ENCODE data around the gene ACAD8.

GRCh38 chr11:134294664-134295063 lies 41.3 kb downstream of the ACAD8 start:
- TF ChIP-seq CTCF (IDR thresholded peaks at IDR 0.05; ENCODE audit: low read depth, low read length) (no peak), POLR2A (IDR thresholded peaks at IDR 0.05; ENCODE audit: extremely low read depth, insufficient read length) (no peak)
- TF ChIP-seq, protein P1, sequence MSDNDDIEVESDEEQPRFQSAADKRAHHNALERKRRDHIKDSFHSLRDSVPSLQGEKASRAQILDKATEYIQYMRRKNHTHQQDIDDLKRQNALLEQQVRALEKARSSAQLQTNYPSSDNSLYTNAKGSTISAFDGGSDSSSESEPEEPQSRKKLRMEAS (IDR thresholded peaks at IDR 0.05; ENCODE audit: low read depth, low read length) = no peak

Data from NB4 (cell line).